ENCODE data around the gene PARN.

GRCh38 chr16:14437426-14437825, 192.6 kb downstream of the PARN start:
- TF ChIP-seq CTCF (IDR thresholded peaks at IDR 0.05) (no peak), POLR2A (IDR thresholded peaks at IDR 0.05) (no peak)
